HCT116 (cell line): ENCODE data around the gene ZNF324B. TPM values are rescaled to one million over a fixed set of nuclear protein-coding genes. Genes with fewer than 3 reads are reported as not detected.
A peak's percentile ranks its signal among the peaks of the same experiment; 100 is the strongest.

ENCODE experiments used
- ATAC-seq: fragments of 200-7000 bp; cut with Tn5 transposase; 2 replicates; pipeline ENCODE4 v1.9.1; 2020; ENCODE audit warnings: mild to moderate bottlenecking, moderate library complexity
- BruUV-seq: library from RNA; stranded (reverse); fragments of 400-500 nt; replicated peaks from 2 replicates; lab custom pipeline; 2021; lab: Mats Ljungman, UMichigan
- CTCF ChIA-PET: fragments of 300-600 bp; sonication (Branson Sonifier 250); formaldehyde crosslinking; loops from one replicate; lab custom pipeline; 2021; ENCODE audit warnings: antibody characterized with exemption; lab: Charles Lee
- POLR2A ChIA-PET: fragments of 300-600, 350-600 bp; sonication (Branson Sonifier 250); formaldehyde crosslinking; loops from one replicate; lab custom pipeline; 2021; ENCODE audit warnings: antibody characterized with exemption; lab: Charles Lee
- RAD21 ChIA-PET, 2 experiments: fragments of 300-600 bp; sonication (Branson Sonifier 250); formaldehyde crosslinking; loops; one replicate each; lab custom pipeline; 2023; ENCODE audit warnings: low total read pairs in 2 of 2; ENCODE audit not compliant: uncharacterized antibody in 2 of 2, unreplicated experiment in 2 of 2, low non-redundant PET in 1 of 2; lab: Charles Lee
- DNase-seq: peaks from one replicate; pipeline ENCODE4 v3.0.0-alpha.2; 2010; ENCODE audit warnings: low read depth, low spot score
- H2AFZ ChIP-seq: fragments of 200-600 bp; shearing (Covaris generic), sonication (generic); 2 replicates; pipeline ENCODE4 v1.6.1; 2017; ENCODE audit warnings: low read depth, mixed run types, mixed read lengths, antibody characterized with exemption, low read length; ENCODE audit not compliant: poor library complexity, severe bottlenecking
- H3K27ac ChIP-seq: 2 replicates; pipeline ENCODE4 v1.5.1; 2012; ENCODE audit warnings: low read depth, low read length
- H3K27me3 ChIP-seq: fragments of 200-600 bp; sonication (generic); 2 replicates; pipeline ENCODE4 v1.6.1; 2016; ENCODE audit warnings: mixed run types, low read length, mixed read lengths; ENCODE audit not compliant: insufficient read depth
- H3K36me3 ChIP-seq, 2 experiments: fragments of 200-500 bp in 1 of 2; fragments of 200-600 bp in 1 of 2; sonication (Bioruptor generic) in 1 of 2; sonication (generic) in 1 of 2; 2 replicates each; pipeline versions ENCODE4 v1.5.1 to v1.6.1; 2014 to 2016; ENCODE audit warnings: low read length in 2 of 2, inconsistent platforms in 1 of 2, mixed read lengths in 1 of 2, mixed run types in 1 of 2; ENCODE audit not compliant: insufficient read depth in 2 of 2, control insufficient read depth in 1 of 2
- H3K4me1 ChIP-seq, 2 experiments: fragments of 200-600 bp in 1 of 2; sonication (generic) in 1 of 2; 2 replicates each; pipeline versions ENCODE4 v1.5.1 to v1.6.1; 2012 to 2017; ENCODE audit warnings: low read length in 2 of 2, inconsistent platforms in 1 of 2, mild to moderate bottlenecking in 1 of 2, mixed read lengths in 1 of 2, mixed run types in 1 of 2, moderate library complexity in 1 of 2; ENCODE audit not compliant: insufficient read depth in 2 of 2, control insufficient read depth in 1 of 2
- H3K4me2 ChIP-seq: fragments of 200-600 bp; sonication (generic); 2 replicates; pipeline ENCODE4 v1.6.1; 2017; ENCODE audit warnings: mixed run types, low read length, mixed read lengths
- H3K4me3 ChIP-seq, 2 experiments: fragments of 200-600 bp in 1 of 2; sonication (generic) in 1 of 2; replicated peaks in 1 of 2; 2 replicates each; pipeline ENCODE4 v1.5.1; 2011 to 2016; ENCODE audit warnings: low read length in 2 of 2, control low read depth in 1 of 2, low read depth in 1 of 2, mild to moderate bottlenecking in 1 of 2, mixed read lengths in 1 of 2, mixed run types in 1 of 2
- H3K79me2 ChIP-seq: fragments of 200-600 bp; sonication (generic); 2 replicates; pipeline ENCODE4 v1.6.1; 2017; ENCODE audit warnings: mild to moderate bottlenecking, mixed run types, low read length, moderate library complexity, mixed read lengths; ENCODE audit not compliant: insufficient read depth
- H3K9ac ChIP-seq: fragments of 200-600 bp; sonication (generic); 2 replicates; pipeline ENCODE4 v1.6.1; 2016; ENCODE audit warnings: low read length, mixed read lengths
- H3K9me2 ChIP-seq: fragments of 200-600 bp; sonication (generic), shearing (Covaris generic); 2 replicates; pipeline ENCODE4 v1.6.1; 2017; ENCODE audit warnings: mixed run types, mild to moderate bottlenecking, moderate library complexity; ENCODE audit not compliant: insufficient read depth
- H3K9me3 ChIP-seq, 2 experiments: fragments of 200-500 bp in 1 of 2; fragments of 200-600 bp in 1 of 2; sonication (Bioruptor generic) in 1 of 2; sonication (generic) in 1 of 2; 2 replicates each; pipeline ENCODE4 v1.6.1; 2014 to 2017; ENCODE audit warnings: low read length in 2 of 2, mixed read lengths in 2 of 2, inconsistent platforms in 1 of 2, low read depth in 1 of 2, mild to moderate bottlenecking in 1 of 2, mixed run types in 1 of 2, moderate library complexity in 1 of 2; ENCODE audit not compliant: control insufficient read depth in 1 of 2, insufficient read depth in 1 of 2
- H4K20me1 ChIP-seq: fragments of 200-600 bp; sonication (generic), shearing (Covaris generic); 2 replicates; pipeline ENCODE4 v1.6.1; 2017; ENCODE audit warnings: mixed run types, mild to moderate bottlenecking, moderate library complexity; ENCODE audit not compliant: insufficient read depth
- CBX3 ChIP-seq: IDR thresholded peaks from 2 replicates; pipeline ENCODE4 v1.6.1; 2012; ENCODE audit warnings: low read depth
- CEBPB ChIP-seq: IDR thresholded peaks from 2 replicates; pipeline ENCODE4 v1.6.1; 2012; ENCODE audit warnings: low read depth
- EGR1 ChIP-seq: IDR thresholded peaks from 2 replicates; pipeline ENCODE4 v1.6.1; 2012; ENCODE audit warnings: low read depth
- ELF1 ChIP-seq: IDR thresholded peaks from 2 replicates; pipeline ENCODE4 v1.6.1; 2012; ENCODE audit warnings: low read depth, borderline replicate concordance
- EZH2 ChIP-seq: fragments of 200-600 bp; sonication (generic); IDR thresholded peaks from 2 replicates; pipeline ENCODE4 v1.6.1; 2017; ENCODE audit warnings: antibody characterized with exemption, mixed run types
- EZH2phosphoT487 ChIP-seq: fragments of 200-600 bp; IDR thresholded peaks from 2 replicates; pipeline ENCODE4 v1.6.1; 2018; ENCODE audit warnings: antibody characterized with exemption, borderline replicate concordance
- FOSL1 ChIP-seq: IDR thresholded peaks from 2 replicates; pipeline ENCODE4 v1.6.1; 2012; ENCODE audit warnings: low read depth
- MAX ChIP-seq: IDR thresholded peaks from 2 replicates; pipeline ENCODE4 v1.6.1; 2012
- POLR2A ChIP-seq: IDR thresholded peaks from 2 replicates; pipeline ENCODE4 v1.7.0; 2011; ENCODE audit warnings: borderline replicate concordance; ENCODE audit not compliant: insufficient read depth, insufficient read length; ENCODE audit errors: extremely low read depth
- POLR2AphosphoS5 ChIP-seq: IDR thresholded peaks from 2 replicates; pipeline ENCODE4 v1.6.1; 2011; ENCODE audit warnings: mild to moderate bottlenecking, low read depth, low read length, moderate library complexity
- RAD21 ChIP-seq: IDR thresholded peaks from 2 replicates; pipeline ENCODE4 v1.6.1; 2012; ENCODE audit warnings: low read depth, mild to moderate bottlenecking
- REST ChIP-seq: IDR thresholded peaks from 2 replicates; pipeline ENCODE4 v1.6.1; 2012; ENCODE audit warnings: low read depth
- SP1 ChIP-seq: IDR thresholded peaks from 2 replicates; pipeline ENCODE4 v1.6.1; 2012; ENCODE audit warnings: low read depth
- SRF ChIP-seq: IDR thresholded peaks from 2 replicates; pipeline ENCODE4 v1.6.1; 2012; ENCODE audit warnings: low read depth
- TCF7L2 ChIP-seq: IDR thresholded peaks from 2 replicates; pipeline ENCODE4 v1.7.0; 2011; ENCODE audit warnings: borderline replicate concordance, inconsistent platforms; ENCODE audit not compliant: insufficient read depth, insufficient read length; ENCODE audit errors: extremely low read depth
- YY1 ChIP-seq: IDR thresholded peaks from 2 replicates; pipeline ENCODE4 v1.6.1; 2011; ENCODE audit warnings: low read length, low read depth, moderate library complexity, mild to moderate bottlenecking; ENCODE audit not compliant: insufficient replicate concordance; ENCODE audit errors: extremely low read depth
- ZFX ChIP-seq: fragments of 450-650 bp; IDR thresholded peaks from 2 replicates; pipeline ENCODE4 v1.6.1; 2017
- ZNF274 ChIP-seq: fragments of 200-500 bp; sonication (Bioruptor generic); IDR thresholded peaks from 2 replicates; pipeline ENCODE4 v1.6.1; 2014; ENCODE audit warnings: mild to moderate bottlenecking, low read depth, low read length, inconsistent platforms
- intact Hi-C: fragments of 100-400 bp; cut with micrococcal nuclease; formaldehyde crosslinking; loops from 2 replicates; pipeline ENCODE4 v1.10.0; 2022
- total RNA-seq: library from RNA; stranded (reverse); gene quantifications from one replicate; pipeline ENCODE4 v1.2.1, GENCODE V29; 2021; ENCODE audit not compliant: unreplicated experiment
- TF ChIP-seq, protein P1 (sequence below): IDR thresholded peaks from 2 replicates; pipeline ENCODE4 v1.6.1; 2011; ENCODE audit warnings: mild to moderate bottlenecking, low read length, moderate library complexity; ENCODE audit not compliant: insufficient replicate concordance; ENCODE audit errors: extremely low read depth
- TF ChIP-seq, protein P2 (sequence below), 3 experiments: fragments of 200-600 bp in 1 of 3; sonication (generic) in 1 of 3; IDR thresholded peaks in 2 of 3; conservative IDR thresholded peaks in 1 of 3; 2 replicates each; pipeline ENCODE4 v1.5.1; 2012 to 2017; ENCODE audit warnings: low read depth in 2 of 3, low read length in 2 of 3, antibody characterized with exemption in 1 of 3, borderline replicate concordance in 1 of 3, control low read depth in 1 of 3, mild to moderate bottlenecking in 1 of 3, mixed read lengths in 1 of 3, mixed run types in 1 of 3, moderate library complexity in 1 of 3; ENCODE audit not compliant: insufficient read depth in 1 of 3

Gene ZNF324B
- total RNA-seq, 1 experiment from 2014 or later, result 9.4 TPM

GRCh38 chr19:58468216-58468839 lies 16.9 kb downstream of the ZNF324B start:
- Histone ChIP-seq H3K9me3 (no peaks in the 10 kb centered on the region), H3K4me1 (peaks cover 2 to 12% of the 10 kb centered on the region in 2 experiments; a peak in 2 of 4 replicates), H3K36me3 (peaks cover 12 to 14% of the 10 kb centered on the region in 2 experiments; a peak in 3 of 4 replicates), H3K27ac (peak overlapping the region; percentile 17; the same call in 1 of the 2 replicates), H3K9ac (no peak overlapping the region), H3K79me2 (peaks cover 16% of the 10 kb centered on the region; the same call in 1 of the 2 replicates), H2AFZ (no peak overlapping the region)
- CTCF ChIA-PET, result no interaction called here
- POLR2A ChIA-PET, result no interaction called here
- no peak for DNase-seq
- intact Hi-C loops, result no loop called here
- no TSS peak for BruUV-seq
- no peak for TF ChIP-seq EGR1
- TF ChIP-seq ELF1, result no peak
- no peak for TF ChIP-seq FOSL1
- TF ChIP-seq YY1, result no peak
- TF ChIP-seq SP1, result no peak
- no peak for TF ChIP-seq TCF7L2
- TF ChIP-seq SRF, result no peak
- no peak for TF ChIP-seq REST
- TF ChIP-seq ZFX, result no peak
- no peak for TF ChIP-seq ZNF274
- TF ChIP-seq CEBPB, result no peak
- TF ChIP-seq, protein P1, sequence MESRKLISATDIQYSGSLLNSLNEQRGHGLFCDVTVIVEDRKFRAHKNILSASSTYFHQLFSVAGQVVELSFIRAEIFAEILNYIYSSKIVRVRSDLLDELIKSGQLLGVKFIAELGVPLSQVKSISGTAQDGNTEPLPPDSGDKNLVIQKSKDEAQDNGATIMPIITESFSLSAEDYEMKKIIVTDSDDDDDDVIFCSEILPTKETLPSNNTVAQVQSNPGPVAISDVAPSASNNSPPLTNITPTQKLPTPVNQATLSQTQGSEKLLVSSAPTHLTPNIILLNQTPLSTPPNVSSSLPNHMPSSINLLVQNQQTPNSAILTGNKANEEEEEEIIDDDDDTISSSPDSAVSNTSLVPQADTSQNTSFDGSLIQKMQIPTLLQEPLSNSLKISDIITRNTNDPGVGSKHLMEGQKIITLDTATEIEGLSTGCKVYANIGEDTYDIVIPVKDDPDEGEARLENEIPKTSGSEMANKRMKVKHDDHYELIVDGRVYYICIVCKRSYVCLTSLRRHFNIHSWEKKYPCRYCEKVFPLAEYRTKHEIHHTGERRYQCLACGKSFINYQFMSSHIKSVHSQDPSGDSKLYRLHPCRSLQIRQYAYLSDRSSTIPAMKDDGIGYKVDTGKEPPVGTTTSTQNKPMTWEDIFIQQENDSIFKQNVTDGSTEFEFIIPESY, result no peak
- TF ChIP-seq MAX, result no peak
- no peak for TF ChIP-seq POLR2AphosphoS5
- TF ChIP-seq EZH2phosphoT487, result no peak
- TF ChIP-seq, protein P2, sequence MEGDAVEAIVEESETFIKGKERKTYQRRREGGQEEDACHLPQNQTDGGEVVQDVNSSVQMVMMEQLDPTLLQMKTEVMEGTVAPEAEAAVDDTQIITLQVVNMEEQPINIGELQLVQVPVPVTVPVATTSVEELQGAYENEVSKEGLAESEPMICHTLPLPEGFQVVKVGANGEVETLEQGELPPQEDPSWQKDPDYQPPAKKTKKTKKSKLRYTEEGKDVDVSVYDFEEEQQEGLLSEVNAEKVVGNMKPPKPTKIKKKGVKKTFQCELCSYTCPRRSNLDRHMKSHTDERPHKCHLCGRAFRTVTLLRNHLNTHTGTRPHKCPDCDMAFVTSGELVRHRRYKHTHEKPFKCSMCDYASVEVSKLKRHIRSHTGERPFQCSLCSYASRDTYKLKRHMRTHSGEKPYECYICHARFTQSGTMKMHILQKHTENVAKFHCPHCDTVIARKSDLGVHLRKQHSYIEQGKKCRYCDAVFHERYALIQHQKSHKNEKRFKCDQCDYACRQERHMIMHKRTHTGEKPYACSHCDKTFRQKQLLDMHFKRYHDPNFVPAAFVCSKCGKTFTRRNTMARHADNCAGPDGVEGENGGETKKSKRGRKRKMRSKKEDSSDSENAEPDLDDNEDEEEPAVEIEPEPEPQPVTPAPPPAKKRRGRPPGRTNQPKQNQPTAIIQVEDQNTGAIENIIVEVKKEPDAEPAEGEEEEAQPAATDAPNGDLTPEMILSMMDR (IDR thresholded peaks at IDR 0.05 in 2 of 3, conservative IDR thresholded peaks at IDR 0.05 in 1 of 3; ENCODE audit: borderline replicate concordance in 1 of 3, insufficient read depth in 1 of 3, low read depth in 2 of 3, low read length in 2 of 3), result no peak
- TF ChIP-seq RAD21, result no peak
- TF ChIP-seq POLR2A, result no peak
- no peak for TF ChIP-seq EZH2
- no peak for TF ChIP-seq CBX3
- TF ChIP-seq, all 23 proteins: peak for 0
- Histone ChIP-seq H3K4me2 (peak overlapping the region; percentile 70), H4K20me1 (no peaks in the 10 kb centered on the region), H3K4me3 (peak overlapping the region; percentile 6 to 80; a peak in 3 of 4 replicates), H3K27me3 (no peaks in the 10 kb centered on the region), H3K9me2 (no peaks in the 10 kb centered on the region)
- RAD21 ChIA-PET, result no interaction called here
- no peak for ATAC-seq
